ENCODE data around the gene LORICRIN. TPM values are rescaled to one million over a fixed set of nuclear protein-coding genes. Genes with fewer than 3 reads are reported as not detected.
A peak's percentile ranks its signal among the peaks of the same experiment; 100 is the strongest.

LORICRIN gene
- total and polyA plus RNA-seq, 9 of the 15 experiments (the other 6 are each of a cell fraction or from before 2014, with no cell fraction given), result not detected

GRCh38 chr1:153292740-153293479 is 33.4 kb downstream of the LORICRIN start:
- BruUV-seq (replicated peaks), result no TSS peak
- Histone ChIP-seq H4K20me1 (replicated peaks; ENCODE audit: control insufficient read depth, insufficient read depth, low read length) (no peaks in the 10 kb centered on the region), H3K4me2 (ENCODE audit: insufficient read depth, low read length) (no peak overlapping the region), H3K9me3 (replicated peaks; ENCODE audit: control insufficient read depth, insufficient read depth, low read depth, low read length) (no peaks in the 10 kb centered on the region), H3K9me1 (ENCODE audit: control insufficient read depth, insufficient read depth, low read length) (no peaks in the 10 kb centered on the region), H3K27ac (ENCODE audit: extremely low read depth, low read depth, low read length) (no peak overlapping the region), H3K36me3 (ENCODE audit: control insufficient read depth, insufficient read depth, low read length) (no peaks in the 10 kb centered on the region), H3K9ac (ENCODE audit: insufficient read depth in 1 of 2, low read depth in 2 of 2, low read length in 2 of 2) (no peak overlapping the region), H3K4me3 (no peak overlapping the region), H3K27me3 (ENCODE audit: control insufficient read depth in 2 of 2, insufficient read depth in 2 of 2, low read length in 2 of 2) (peaks cover 6 to 43% of the 10 kb centered on the region in 2 experiments; a peak in 4 of 5 replicates), H2AFZ (ENCODE audit: low read depth, low read length) (peak overlapping the region; percentile 65; the same call in 1 of the 2 replicates), H3K79me2 (ENCODE audit: control insufficient read depth, insufficient read depth, low read length) (no peaks in the 10 kb centered on the region), H3K4me1 (replicated peaks in 1 of 2; ENCODE audit: control insufficient read depth in 2 of 2, insufficient read depth in 2 of 2, low read length in 2 of 2) (peaks cover 0 to 12% of the 10 kb centered on the region in 2 experiments; a peak in 2 of 5 replicates)
- no peak for FAIRE-seq
- in situ Hi-C loops (cut with MboI), result no loop called here
- WGBS (ENCODE audit: insufficient coverage, low coverage, missing lambda C conversion rate), result 22% methylated on average over 24 of the region's 25 CpGs
- peak in 1 of 2 experiments; percentile 28; a peak in 2 of 4 replicates for TF ChIP-seq NRF1 (conservative IDR thresholded peaks at IDR 0.05 in 1 of 2, IDR thresholded peaks at IDR 0.05 in 1 of 2)
- TF ChIP-seq HNRNPH1 (optimal IDR thresholded peaks at IDR 0.05; ENCODE audit: low read depth, low read length), result no peak
- TF ChIP-seq E2F6 (IDR thresholded peaks at IDR 0.05; ENCODE audit: borderline replicate concordance in 1 of 2, extremely low read depth in 1 of 2, insufficient read depth in 1 of 2, insufficient read length in 1 of 2, low read depth in 1 of 2, low read length in 1 of 2, poor library complexity in 1 of 2, severe bottlenecking in 1 of 2), result peak in 1 of 2 experiments; percentile 19
- TF ChIP-seq CTCF (IDR thresholded peaks at IDR 0.05 in 2 of 3, conservative IDR thresholded peaks at IDR 0.05 in 1 of 3; ENCODE audit: insufficient read depth in 2 of 3, low read depth in 1 of 3, low read length in 3 of 3), result 0 out of 6 replicates have a peak, but pooled peaks of 1 of the 3 experiments have one; percentile 25
- TF ChIP-seq HNRNPLL (IDR thresholded peaks at IDR 0.05; ENCODE audit: low read depth, low read length, poor library complexity, severe bottlenecking), result peak; percentile 39
- TF ChIP-seq ZNF75A (CRISPR knock-in tag; IDR thresholded peaks at IDR 0.05), result no peak
- intact Hi-C loops (cut with micrococcal nuclease), result no loop called here
- peak in 3 of 4 experiments; percentile 13 to 32 (median 15) for DNase-seq (ENCODE audit: extremely low read depth in 1 of 4, low spot score in 3 of 4)
- ChIA-PET CTCF (ENCODE audit: low intra/inter-chr PET ratio) (no interaction called here), POLR2A (interaction anchor here (0.6 to 1.2 kb wide), 2 partner anchors 22 to 51 kb away, joined by 4 to 8 read pairs; no protein-coding TSS in a partner anchor)
- peak; percentile 31; the same call in 2 of the 3 replicates for ATAC-seq
